Activated T-cell treated with anti-CD3 and anti-CD28 coated beads for 4 hours (primary cell): Measurements from ENCODE around the gene LCP2.

ENCODE experiments used
- DNase-seq: peaks from one replicate; pipeline ENCODE4 v3.0.0-alpha.2; 2020

Gene LCP2

DNA sequence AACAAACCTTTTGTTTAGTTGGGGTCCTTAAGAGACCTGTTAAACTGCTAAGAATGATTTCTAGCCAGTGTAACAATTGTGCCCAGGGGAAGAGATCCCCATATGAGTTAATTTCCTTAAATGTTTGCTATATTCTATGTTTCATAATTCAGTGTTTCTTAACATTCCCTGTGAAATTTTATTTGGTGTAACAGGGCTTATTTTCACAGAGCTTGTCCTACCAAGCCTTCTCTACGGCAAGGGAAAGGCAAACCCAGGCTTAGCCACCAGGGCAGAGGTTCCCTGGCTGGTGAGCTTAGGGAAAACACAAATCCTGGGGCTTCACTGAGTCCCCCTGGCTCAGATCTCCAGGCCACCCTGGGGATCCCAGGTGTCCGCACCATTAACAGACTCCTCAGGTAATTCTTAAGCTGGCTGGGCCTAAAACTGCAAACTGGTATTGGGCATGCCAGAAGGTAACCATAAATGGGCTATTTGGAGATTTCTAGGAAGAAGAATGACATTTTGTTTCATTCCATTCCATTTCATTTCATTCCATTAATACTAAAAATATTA, 17.0 kb upstream of the LCP2 start:
- DNase-seq = no peak

DNA sequence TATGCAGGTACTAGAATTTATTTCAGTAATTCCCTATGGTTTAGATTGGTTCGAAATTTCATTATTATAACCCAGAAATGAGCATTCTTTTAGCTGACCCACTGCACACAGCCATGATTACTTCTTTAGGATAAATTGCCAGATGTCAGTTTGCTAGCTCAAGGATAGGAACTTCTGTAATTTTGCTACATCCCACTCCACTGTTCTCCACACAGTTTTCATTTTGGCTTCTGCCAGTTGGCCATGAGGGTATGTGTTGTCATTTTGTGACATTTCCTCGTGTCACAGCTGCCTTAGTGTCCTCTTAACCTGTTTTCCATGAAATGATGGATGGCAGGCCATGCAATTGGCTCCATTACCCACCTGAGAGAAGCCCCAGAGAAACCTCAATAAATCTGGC, 16.2 kb upstream of the LCP2 start:
- DNase-seq = no peak

DNA sequence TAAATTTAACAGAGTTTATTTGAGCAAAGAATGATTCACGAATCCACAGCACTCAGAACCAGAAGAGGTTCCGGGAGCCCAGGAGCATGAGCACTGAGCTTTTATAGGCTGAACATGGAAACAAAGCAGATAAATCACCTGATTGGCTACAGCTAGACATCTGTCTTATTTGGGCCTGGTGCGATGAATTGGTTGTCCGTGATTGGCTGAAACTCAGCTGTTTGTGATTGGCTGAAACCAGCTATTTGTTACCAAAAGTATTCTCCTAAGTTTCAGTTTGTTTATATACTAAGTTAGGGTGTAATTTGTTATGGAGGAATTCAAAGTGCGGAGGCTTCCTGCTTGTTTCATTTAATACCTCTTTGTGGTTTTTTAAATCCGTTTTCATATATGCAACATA, 15.8 kb upstream of the LCP2 start:
- DNase-seq = no peak

DNA sequence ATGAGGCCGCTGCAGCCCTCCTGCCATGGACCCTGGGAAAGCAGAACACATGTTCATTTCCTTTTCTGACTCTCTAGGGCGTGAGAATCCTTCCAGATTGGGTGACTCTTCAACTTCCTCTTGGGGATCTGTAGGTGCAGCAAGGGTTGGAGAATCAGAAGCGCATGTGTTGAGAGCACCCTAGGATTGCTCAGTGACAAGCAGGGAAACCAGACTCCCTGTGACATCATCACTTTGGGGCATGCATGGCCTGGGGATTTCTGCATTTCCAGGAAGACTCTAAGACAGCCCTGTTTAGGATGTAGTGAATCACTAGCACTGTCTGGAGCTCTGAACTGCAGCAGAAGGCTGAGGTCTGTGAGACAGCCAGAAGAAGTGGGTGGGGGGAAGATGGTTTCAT, 15.1 kb upstream of the LCP2 start:
- DNase-seq = peak; percentile 71

DNA sequence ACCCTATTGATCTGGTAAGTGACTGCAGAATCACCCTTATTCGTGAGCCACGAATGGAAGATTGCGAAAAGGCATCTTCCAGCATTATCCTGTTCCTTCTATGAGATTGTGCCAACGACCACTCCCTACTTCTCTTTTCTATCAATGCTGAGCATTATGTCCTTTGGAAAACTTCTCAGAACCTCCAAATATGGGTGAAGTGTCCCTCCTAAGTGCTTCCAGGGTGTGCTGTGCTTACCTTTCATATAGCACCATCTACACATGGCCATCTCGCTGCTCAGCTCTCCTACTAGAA, 14.7 kb upstream of the LCP2 start:
- no peak for DNase-seq

DNA sequence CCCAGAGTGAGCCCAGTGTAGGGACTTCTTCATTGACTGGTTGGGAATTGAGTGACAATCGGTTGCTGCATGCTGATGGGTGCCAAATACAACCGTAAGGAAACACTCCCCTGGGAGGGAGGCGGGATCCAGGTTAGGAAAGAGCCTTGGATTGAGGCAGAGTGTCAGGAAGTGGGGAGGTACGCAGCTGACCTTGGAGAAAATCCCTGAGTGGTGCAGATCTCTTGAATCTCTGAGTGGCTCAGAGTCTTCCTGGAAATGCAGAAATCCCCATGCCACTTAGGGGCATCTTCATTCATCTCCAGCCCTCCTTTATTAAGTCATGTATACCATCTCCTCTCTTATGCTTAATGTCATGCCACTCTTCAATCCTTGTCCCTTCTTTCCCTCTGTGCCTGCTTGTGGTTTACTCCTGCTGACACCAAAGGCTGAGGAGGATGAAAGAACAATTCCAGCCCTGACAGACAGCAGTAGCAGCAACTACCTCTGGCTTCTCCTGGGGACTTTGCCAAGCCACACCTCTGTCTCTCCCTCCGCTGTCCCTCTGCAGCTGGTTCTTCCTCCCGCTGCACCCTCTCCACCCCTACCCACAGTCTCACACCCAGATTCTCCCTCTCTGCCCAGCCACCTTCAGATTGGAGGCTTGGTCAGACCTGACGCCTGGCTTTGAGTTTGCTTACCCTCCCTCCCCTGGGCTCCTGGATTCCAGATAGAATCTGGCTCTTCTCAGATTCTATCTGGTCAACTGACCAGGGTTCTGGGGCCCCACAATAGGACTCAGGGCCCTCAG, 14.1 kb upstream of the LCP2 start:
- DNase-seq = no peak

DNA sequence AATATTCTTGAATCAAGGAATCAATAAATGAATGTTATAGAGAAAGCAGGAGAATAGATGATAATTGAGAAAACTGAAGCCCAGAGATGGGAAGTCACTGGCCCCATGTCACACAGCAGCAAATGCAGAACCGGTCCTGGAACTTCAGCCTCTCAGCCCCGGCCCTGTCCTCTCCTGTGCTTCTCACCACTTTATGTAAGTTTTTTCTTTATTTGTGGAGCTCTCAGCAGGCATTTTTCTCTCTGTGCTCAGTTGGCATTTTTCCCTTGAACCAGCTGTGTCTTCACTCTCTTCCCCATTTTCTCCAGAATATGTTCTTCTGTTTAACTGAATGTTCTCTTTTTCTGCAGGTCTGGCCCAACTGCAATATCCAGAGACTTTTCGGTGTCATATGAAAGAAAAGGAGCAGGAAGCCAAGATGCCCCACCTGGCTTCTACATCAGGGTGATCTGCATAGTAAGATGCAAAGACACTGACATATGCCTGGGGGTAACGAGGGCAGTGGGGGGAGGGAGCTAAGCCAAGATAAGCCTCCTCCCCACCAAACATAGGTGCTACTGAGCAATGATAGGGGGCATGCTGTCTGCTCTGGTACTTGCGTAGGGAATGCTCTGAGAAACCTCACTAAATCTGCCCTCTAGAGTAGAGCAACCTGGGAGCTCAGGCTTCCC, 12.8 kb upstream of the LCP2 start:
- DNase-seq = no peak

DNA sequence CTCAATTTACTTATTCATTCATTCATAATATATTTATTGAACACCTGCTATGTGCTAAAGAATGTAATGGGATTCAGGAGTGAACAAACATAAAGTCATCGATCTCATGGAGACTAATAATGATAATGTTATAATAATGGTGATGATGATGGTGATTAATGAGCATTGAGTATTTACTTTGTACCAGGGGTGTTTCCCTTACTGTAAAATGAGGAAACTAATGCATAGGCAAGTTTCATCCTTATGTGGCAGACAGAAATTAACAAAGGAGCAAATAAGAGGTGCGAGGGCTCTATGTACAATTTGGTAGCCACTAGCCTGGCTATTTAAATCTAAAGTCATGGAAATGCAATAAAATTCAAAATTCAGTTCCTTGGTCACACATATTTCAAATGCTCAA, 11.1 kb upstream of the LCP2 start:
- no peak for DNase-seq

DNA sequence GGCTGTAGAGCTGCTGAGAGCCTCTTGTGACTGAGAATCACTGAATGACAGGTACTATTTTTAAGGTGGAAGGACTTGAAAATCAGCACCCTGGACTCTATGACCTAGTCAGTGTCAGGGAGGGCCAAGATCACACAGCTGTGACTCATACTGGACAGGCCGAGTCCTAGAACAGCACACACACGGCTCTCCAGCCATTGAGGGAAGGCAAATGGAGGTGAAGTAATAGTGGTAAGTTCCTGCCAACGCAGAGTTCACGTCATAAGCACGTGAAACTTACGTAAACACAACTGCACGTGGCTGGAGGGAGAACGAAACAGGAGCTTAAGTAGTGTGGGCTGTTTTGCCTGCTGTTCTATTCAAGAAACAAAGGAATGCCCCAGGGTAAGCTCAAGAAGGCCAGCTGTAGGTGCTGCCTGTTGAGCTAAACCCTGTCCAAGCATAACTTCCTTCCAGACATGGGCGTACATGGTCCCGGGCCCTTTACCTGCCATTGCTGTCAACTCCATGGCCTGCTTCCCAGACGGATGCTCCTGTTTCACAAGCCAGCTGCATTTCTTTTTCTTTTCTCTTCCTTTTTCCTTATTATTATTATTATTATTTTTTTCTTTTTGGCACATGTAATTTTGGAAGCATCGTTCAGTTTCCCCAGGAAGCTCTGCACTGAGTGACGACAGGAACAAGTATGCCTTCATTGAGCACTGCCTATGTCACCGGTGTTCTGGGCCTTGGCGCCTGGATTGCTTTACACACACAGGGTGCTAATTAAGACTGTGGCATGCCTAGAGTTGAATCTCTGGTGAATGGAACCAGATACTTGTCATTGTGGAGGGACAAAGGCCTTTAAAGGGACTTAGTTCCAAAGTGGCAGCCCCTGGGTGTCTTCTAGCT, 10.2 kb upstream of the LCP2 start:
- no peak for DNase-seq

DNA sequence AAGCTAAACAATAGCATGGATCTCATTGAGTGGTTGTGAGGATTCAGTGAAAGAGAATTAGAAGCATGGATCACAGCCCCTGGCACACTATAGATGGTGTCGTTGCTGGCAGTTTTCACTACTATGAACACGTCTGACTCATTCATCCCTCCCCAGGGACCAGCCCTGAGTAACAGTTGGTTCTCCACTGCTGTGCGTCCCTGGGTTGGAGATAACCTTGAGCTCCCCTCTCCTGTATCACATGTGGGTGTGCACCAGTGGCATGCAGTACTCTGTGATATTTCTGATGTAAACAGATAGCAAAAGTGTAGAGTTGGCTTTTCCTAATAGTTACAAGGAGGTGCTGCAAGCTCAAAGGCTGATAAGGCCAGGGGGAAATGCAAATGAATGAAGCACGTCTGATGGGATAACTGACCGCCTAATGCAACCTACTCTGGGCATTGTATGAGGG, 8.8 kb upstream of the LCP2 start:
- no peak for DNase-seq

DNA sequence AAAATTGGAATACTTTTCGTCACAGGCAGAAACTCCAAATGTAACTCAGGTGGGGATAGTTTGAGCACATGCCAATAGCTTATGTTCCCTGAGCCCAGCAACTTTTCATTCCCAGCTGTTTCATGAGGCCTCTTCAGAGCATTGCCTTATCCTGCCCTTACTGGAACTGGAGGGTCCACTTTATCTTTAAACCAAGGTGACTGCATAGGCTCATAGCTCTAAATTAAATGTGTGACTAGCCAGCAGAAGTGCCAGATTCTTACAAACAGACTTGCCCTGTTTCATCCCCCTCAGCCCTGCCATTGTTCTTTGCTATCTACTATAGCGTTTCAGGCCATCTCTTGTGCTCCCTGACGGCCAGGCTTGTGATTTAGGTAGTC, 8.1 kb upstream of the LCP2 start:
- no peak for DNase-seq

DNA sequence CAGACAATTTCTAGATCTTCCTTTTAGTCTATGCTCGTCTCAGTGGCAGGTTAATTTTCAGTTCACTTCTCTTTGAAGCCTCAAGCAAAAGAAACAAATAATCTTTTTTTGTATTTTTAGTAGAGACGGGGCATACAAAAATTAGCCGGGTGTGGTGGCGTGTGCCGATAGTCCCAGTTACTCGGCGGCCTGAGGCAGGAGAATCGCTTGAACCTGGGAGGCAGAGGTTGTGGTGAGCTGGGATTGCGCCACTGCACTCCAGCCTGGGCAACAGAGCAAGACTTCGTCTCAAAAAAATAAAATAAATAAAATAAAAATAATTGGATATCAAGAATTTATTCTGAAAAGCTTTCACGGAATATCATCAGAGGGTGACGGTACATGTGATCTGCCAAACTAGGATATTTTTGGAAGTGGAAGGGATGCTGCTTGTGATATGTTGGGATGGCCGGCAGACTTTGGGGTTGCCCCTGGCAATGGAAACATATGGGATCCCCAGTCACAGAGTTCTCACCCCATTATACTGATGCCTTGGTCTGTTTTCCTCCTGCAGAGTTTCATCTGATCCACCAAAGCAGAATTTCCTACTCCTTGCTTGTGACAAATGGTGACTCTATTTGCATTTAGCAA, 7.6 kb upstream of the LCP2 start:
- DNase-seq = no peak

DNA sequence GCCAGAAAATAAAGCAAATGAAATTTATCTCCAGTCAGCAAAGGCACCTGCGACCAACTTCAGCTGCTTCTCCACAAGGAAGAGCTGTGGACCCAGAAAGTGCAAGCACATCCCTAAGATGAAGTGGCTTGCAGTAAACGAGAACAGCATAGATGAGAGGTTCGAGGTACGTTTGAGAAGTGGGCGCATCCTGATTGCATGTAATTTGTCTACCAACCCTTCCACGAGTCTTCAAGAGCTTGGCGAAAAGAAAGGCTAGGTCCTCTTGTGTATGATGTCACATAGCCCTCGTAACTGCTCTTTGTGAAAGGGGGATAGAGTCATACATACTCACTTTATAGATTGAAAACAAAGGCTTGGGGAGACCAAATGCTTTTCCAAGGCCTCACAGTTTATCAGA, 6.0 kb upstream of the LCP2 start:
- DNase-seq = no peak

DNA sequence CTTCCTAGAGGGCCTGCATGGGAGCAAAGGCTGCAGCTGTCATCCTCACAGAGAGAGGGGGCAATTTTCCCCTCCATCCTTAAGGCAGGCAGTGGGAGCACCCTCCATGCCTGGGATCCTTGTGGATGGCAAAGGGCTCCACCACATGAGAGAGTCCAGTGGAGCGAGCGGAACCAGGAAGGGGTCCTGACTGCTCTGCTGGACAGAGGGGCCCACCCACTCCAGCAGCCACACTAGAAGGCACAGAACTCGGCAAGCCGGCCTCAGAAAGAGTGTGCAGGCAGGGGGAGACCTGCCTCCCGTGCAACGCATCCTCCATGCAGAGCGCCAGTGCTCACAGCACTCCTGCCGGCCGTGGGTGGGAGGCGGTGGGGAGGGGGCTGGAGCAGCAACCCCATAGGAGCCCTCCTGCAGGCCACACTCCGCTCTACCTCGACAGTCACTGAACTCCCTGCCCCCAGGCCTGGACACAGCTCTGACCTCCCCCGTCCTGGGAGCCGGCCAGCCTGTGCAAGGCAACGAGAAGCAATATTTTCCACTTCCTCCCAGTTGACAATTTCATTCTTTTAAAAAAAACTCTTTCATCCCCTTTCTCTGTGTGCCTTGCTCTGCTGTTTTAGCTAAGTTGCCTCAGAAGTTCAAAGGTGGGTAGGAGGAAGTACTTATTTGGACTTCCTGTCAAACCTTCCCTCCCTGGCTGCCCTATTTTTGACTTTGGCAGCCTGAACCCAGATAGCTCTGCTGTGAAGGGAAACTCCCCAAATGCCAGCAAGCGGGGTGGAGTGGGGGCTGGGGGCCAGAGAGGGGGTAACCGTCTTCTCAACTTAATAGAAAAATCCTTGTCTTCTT, 5.3 kb upstream of the LCP2 start:
- peak; percentile 62 for DNase-seq

DNA sequence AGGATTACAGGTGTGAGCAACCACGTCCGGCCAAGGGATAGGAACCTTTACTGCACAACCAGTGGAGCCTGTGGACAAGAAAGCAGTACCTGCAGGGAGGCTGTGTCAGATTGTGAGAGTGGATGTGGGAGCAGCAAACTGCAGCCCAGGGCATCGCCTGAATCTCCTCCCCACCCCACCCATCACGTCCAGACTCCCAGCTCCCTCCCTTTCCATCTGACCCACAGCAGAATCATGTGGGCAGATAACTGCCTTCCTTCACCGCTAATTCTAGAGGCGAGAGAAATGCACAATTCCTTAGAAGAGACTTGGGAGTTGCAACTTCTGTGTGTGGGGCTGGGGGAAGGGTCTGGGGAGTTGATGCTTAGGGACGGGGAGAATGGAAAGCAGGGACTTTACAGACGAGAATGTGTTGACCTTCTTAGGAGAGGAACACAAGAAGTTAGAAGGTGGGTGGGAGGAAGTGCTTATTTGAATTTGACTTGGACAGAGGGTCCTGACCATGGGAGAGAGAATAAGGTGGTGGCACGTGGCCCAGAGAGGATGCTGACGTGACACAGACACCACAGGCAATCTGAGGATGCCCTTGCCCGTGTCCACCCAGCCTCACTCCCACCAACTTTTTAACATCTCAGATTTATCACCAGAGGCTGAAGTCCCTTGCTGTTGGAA, 4.5 kb upstream of the LCP2 start:
- no peak for DNase-seq

DNA sequence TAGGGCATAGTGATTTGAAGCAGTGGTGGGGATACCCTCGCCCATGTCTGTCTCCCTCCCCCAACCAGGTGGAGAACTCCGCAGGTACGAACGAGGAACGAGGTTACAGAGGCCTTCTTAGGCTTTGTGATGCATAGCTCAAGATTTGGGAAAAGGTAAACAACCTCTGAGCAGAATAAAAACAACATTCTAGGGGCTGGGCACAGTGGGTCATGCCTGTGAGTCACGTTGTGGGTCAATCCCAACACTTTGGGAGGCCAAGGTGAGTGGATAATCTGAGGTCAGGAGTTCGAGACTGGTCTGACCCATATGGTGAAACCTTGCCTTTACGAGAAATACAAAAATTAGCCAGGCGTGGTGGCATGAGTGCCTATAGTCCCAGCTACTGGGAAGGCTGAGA, 3.6 kb upstream of the LCP2 start:
- no peak for DNase-seq

DNA sequence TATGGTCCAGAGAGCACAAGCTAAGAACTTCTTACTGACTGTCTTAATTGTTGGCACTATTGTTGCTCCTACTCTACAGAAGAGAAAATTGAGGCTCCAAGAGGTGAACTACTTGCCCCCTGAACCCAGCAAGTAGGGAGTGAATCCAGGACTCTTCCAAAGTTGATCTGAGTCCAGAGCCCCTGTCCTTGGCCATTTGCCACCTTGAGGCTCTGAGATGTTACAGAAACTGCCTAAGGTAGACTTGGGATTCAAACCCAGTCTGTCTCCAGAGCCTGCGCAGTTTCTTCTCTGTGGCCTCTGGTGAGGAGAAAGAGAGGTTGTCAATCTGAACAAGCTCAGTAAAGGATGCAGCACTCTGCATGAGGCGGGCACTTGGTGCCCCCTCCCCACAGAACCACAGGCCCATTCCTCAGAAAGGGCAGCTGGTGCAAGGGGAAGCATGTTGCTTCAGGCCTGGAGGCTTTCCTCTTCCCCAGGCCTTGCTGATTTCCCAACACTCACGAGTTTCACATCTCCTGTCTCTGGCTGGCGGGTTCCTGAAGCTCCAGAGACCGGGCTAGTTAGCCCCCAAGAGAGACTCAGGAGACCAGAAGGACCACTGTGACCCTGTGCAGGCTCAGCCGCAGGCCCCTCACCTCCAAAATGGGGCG, 2.9 kb upstream of the LCP2 start:
- no peak for DNase-seq

DNA sequence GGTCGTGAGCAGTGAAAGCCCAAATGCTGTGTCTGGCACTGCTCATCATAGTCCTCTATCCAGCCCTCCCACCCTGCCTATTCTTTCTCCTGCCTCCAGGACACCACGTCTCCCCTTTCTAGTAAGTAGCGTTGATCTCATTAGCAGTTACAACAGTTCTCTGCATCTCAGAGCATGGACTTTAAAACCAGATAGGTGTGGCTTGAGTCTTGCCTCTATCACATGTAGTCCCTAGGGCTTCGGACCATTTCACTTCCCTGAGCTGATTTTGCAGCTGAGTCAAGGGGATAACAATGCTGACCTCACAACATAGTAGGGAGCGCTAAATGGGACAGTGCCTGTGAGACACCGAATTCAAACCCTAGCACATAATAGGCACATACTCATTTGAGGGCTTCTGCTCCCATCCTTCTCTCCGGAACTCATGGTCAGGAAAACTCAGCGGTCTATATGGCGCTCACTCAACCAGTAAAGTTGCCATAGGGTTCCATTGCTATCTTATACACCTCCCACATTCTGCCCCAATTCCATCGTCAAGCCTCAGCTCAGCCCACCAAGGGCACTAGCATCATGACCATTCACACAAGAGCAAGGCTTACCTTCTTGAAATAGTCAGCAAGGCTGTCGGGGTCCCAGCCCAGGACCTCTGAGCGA, 515 bp downstream of the LCP2 start:
- DNase-seq = no peak

DNA sequence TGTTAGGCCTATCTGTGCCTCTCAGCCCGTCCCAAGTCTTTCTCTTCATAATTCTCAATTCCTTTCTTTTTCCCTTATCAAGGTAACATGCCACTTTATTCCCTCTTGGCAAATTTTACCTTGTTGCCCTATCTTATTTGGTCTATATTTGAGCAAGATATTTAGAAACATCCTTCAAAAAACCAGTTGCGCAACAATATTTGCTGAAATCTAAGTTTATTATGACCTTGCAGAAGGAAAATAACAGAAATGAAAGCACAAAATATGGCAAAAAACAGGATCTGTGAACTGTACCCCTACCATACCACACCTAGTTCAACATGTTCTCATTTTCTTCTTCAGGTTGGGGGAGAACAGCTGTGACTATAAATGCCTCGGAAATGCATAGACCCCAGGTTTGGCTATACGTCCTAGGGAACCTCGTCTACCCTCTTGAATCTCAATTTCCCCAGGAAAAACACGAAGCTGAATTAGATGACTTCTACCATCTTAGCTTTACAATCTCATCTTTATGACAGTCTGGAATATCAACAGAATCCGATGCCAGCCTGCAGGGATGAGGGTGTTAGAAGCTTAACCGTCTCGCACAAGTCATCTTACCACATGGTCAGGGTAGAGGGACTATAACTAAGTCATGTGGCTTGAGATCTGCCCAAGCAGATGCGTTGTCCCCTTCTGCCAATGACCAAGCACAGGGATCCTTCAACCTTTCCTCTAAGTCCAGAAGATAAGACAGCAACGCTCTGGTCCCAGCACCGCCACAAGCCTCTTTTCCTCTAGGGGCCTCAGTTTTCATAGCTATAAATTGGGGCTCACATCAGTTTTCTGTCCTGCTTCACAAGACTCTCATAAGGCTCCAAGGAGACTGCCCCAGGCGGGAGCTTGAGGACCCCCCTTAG, 1.3 kb downstream of the LCP2 start:
- DNase-seq = no peak
